Endothelial cell of umbilical vein (primary cell): ENCODE data around the gene B3GALT6. TPM values are rescaled to one million over a fixed set of nuclear protein-coding genes. Genes with fewer than 3 reads are reported as not detected.

ENCODE experiments used
- BruUV-seq: library from RNA; stranded (reverse); fragments of 400-500 nt; replicated peaks from 2 replicates; lab custom pipeline; 2021; lab: Mats Ljungman, UMichigan
- CTCF ChIA-PET: fragments of 300-600, 350-600 bp; sonication (Branson Sonifier 250); formaldehyde crosslinking; loops from one replicate; lab custom pipeline; 2021; ENCODE audit warnings: antibody characterized with exemption, inconsistent platforms; lab: Charles Lee
- POLR2A ChIA-PET: fragments of 300-600, 350-600 bp; sonication (Branson Sonifier 250); formaldehyde crosslinking; loops from one replicate; lab custom pipeline; 2021; ENCODE audit warnings: antibody characterized with exemption, inconsistent platforms; lab: Charles Lee
- DNase-seq: peaks from one replicate; pipeline ENCODE4 v3.0.0-alpha.2; 2011; ENCODE audit warnings: low read depth, low spot score
- FAIRE-seq: peaks from 2 replicates; lab custom pipeline; 2011; peaks lifted over from hg19 to GRCh38; lab: Jason Lieb, UNC
- H2AFZ ChIP-seq: 2 replicates; pipeline ENCODE4 v1.6.0; 2012; ENCODE audit warnings: low read depth, low read length, control low read depth, inconsistent platforms
- H3K27ac ChIP-seq: 2 replicates; pipeline ENCODE4 v1.5.1; 2011; ENCODE audit warnings: low read depth, mild to moderate bottlenecking, control low read depth, low read length, moderate library complexity; ENCODE audit not compliant: insufficient read depth
- H3K27me3 ChIP-seq, 2 experiments: 2 replicates each; pipeline versions ENCODE4 v1.6.0 to v1.6.1; 2011; ENCODE audit warnings: low read length in 2 of 2, mixed read lengths in 1 of 2; ENCODE audit not compliant: control insufficient read depth in 2 of 2, insufficient read depth in 2 of 2
- H3K36me3 ChIP-seq, 2 experiments: 2 replicates in 1 of 2; 3 replicates in 1 of 2; pipeline ENCODE4 v1.5.1; 2011; ENCODE audit warnings: low read length in 2 of 2, mild to moderate bottlenecking in 1 of 2, moderate library complexity in 1 of 2; ENCODE audit not compliant: control insufficient read depth in 2 of 2, insufficient read depth in 2 of 2; ENCODE audit errors: extremely low read depth in 1 of 2
- H3K4me1 ChIP-seq: 3 replicates; pipeline ENCODE4 v1.5.1; 2011; ENCODE audit warnings: mild to moderate bottlenecking, low read length; ENCODE audit not compliant: control insufficient read depth, insufficient read depth; ENCODE audit errors: extremely low read depth
- H3K4me2 ChIP-seq: 2 replicates; pipeline ENCODE4 v1.6.1; 2011; ENCODE audit warnings: low read length, control low read depth, mixed read lengths; ENCODE audit not compliant: insufficient read depth
- H3K4me3 ChIP-seq, 3 experiments: fragments of 200-600 bp in 1 of 3; sonication (generic), shearing (Covaris generic) in 1 of 3; replicated peaks in 1 of 3; 2 replicates each; pipeline ENCODE4 v1.5.1; 2011 to 2016; ENCODE audit warnings: control low read depth in 3 of 3, low read length in 3 of 3, mild to moderate bottlenecking in 2 of 3, inconsistent platforms in 1 of 3, low read depth in 1 of 3, moderate library complexity in 1 of 3; ENCODE audit not compliant: insufficient read depth in 1 of 3
- H3K79me2 ChIP-seq: 2 replicates; pipeline ENCODE4 v1.6.0; 2012; ENCODE audit warnings: low read length, inconsistent platforms; ENCODE audit not compliant: control insufficient read depth, insufficient read depth
- H3K9ac ChIP-seq: replicated peaks from 2 replicates; pipeline ENCODE3; 2011; ENCODE audit warnings: low read length, control low read depth; ENCODE audit not compliant: insufficient read depth; ENCODE audit errors: extremely low read depth
- H3K9me1 ChIP-seq: replicated peaks from 3 replicates; pipeline ENCODE4 v1.6.0; 2011; ENCODE audit warnings: mild to moderate bottlenecking, low read length; ENCODE audit not compliant: control insufficient read depth, insufficient read depth; ENCODE audit errors: extremely low read depth
- H3K9me3 ChIP-seq: replicated peaks from 2 replicates; pipeline ENCODE4 v1.5.1; 2012; ENCODE audit warnings: low read length, inconsistent platforms; ENCODE audit not compliant: control insufficient read depth, insufficient read depth
- H4K20me1 ChIP-seq: replicated peaks from 2 replicates; pipeline ENCODE3; 2011; ENCODE audit warnings: mild to moderate bottlenecking, low read length; ENCODE audit not compliant: control insufficient read depth, insufficient read depth; ENCODE audit errors: extremely low read depth
- EZH2 ChIP-seq: IDR thresholded peaks from 2 replicates; pipeline ENCODE4 v1.6.1; 2012; ENCODE audit warnings: borderline replicate concordance, low read depth, mild to moderate bottlenecking, moderate library complexity, low read length, inconsistent platforms; ENCODE audit not compliant: severe bottlenecking
- FOS ChIP-seq: IDR thresholded peaks from 2 replicates; pipeline ENCODE4 v1.6.1; 2011; ENCODE audit warnings: mild to moderate bottlenecking, low read length, moderate library complexity, borderline replicate concordance; ENCODE audit not compliant: insufficient read depth
- GATA2 ChIP-seq: IDR thresholded peaks from 2 replicates; pipeline ENCODE4 v1.7.0; 2011; ENCODE audit warnings: low read depth, mild to moderate bottlenecking, moderate library complexity, mixed read lengths, low read length; ENCODE audit not compliant: insufficient read length, insufficient read depth
- JUN ChIP-seq: IDR thresholded peaks from 2 replicates; pipeline ENCODE4 v1.6.1; 2011; ENCODE audit warnings: borderline replicate concordance, low read depth; ENCODE audit not compliant: insufficient read length, insufficient read depth
- POLR2A ChIP-seq: IDR thresholded peaks from 2 replicates; pipeline ENCODE4 v1.6.1; 2012; ENCODE audit warnings: low read depth, mild to moderate bottlenecking, control low read depth, low read length
- POLR2AphosphoS5 ChIP-seq: IDR thresholded peaks from 2 replicates; pipeline ENCODE4 v1.6.1; 2012; ENCODE audit warnings: low read depth, mild to moderate bottlenecking, control low read depth, low read length, moderate library complexity; ENCODE audit not compliant: insufficient read depth
- dilution Hi-C: fragments of 300-500 bp; cut with MboI; formaldehyde crosslinking; loops from one replicate; pipeline ENCODE4 v1.15.0; 2019; ENCODE audit warnings: low sequenced_read_pairs; ENCODE audit not compliant: extremely low pct_ligation_motif_present
- intact Hi-C: fragments of 100-400 bp; cut with micrococcal nuclease; formaldehyde crosslinking; loops from one replicate; pipeline ENCODE4 v1.10.0; 2022
- polyA plus RNA-seq, 4 experiments: library from polyadenylated mRNA; depleted of rRNA in 3 of 4; stranded (reverse) in 3 of 4; unstranded in 1 of 4; fragments of >200 nt; gene quantifications; 2 replicates each; pipeline versions ENCODE4 v1.2.1 to v1.2.3, GENCODE V29; 2011 to 2012; ENCODE audit warnings: missing spikeins in 1 of 4
- total RNA-seq: library from RNA; stranded (reverse); gene quantifications from 2 replicates; pipeline ENCODE4 v1.2.3, GENCODE V29; 2021
- TF ChIP-seq, protein P1 (sequence below): IDR thresholded peaks from 2 replicates; pipeline ENCODE4 v1.6.1; 2011; ENCODE audit not compliant: insufficient read depth, insufficient read length
- TF ChIP-seq, protein P2 (sequence below), 2 donors: IDR thresholded peaks; 1 replicate in 1 of 2; 2 replicates in 1 of 2; pipeline ENCODE4 v1.5.1; 2011; ENCODE audit warnings: low read length in 2 of 2, mild to moderate bottlenecking in 2 of 2, moderate library complexity in 2 of 2, control low read depth in 1 of 2, inconsistent platforms in 1 of 2, low read depth in 1 of 2; ENCODE audit not compliant: insufficient read depth in 1 of 2; ENCODE audit errors: extremely low read depth in 1 of 2

Gene B3GALT6
- total and polyA plus RNA-seq, 2 donors (not counting 3 experiments of a cell fraction or from before 2014, with no cell fraction given), result 24.6 to 34.1 TPM

DNA sequence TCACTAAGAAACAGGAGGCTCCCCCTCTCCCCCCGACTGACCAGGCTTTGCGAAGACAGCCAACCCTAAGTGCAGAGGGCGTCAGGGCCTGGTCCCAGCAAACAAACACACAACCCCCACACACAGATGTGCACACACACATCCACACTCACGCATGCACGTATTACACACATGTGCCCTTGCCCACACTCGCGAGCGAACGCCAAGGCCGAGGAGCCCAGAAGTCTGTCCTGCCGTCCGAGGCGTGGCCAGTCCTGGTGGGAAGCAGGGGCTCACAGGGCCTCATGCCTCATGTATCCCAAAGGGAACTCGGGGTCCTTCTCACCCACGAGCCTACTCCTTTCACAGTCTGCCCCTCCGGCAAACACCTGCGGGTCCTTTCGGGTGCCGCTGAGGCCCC lies 2.3 kb upstream of the B3GALT6 start:
- H3K9ac ChIP-seq, result no peak overlapping the region

More for the DNA sequence above, 2.3 kb upstream of the B3GALT6 start:
- Histone ChIP-seq H3K4me3 (no peak overlapping the region), H3K79me2 (peaks cover 77% of the 10 kb centered on the region), H3K27ac (no peak overlapping the region), H2AFZ (no peak overlapping the region), H3K27me3 (no peaks in the 10 kb centered on the region), H4K20me1 (no peaks in the 10 kb centered on the region), H3K36me3 (peaks cover 6 to 26% of the 10 kb centered on the region in 2 experiments), H3K4me1 (peaks cover 6% of the 10 kb centered on the region), H3K9me3 (no peaks in the 10 kb centered on the region), H3K4me2 (no peak overlapping the region), H3K9me1 (no peaks in the 10 kb centered on the region)
- DNase-seq (no peak), FAIRE-seq (no peak)
- dilution Hi-C loops, result no loop called here
- TF ChIP-seq POLR2A (no peak), POLR2AphosphoS5 (no peak), GATA2 (no peak), FOS (no peak), JUN (no peak), EZH2 (no peak)
- TF ChIP-seq, protein P1, sequence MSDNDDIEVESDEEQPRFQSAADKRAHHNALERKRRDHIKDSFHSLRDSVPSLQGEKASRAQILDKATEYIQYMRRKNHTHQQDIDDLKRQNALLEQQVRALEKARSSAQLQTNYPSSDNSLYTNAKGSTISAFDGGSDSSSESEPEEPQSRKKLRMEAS, result no peak
- TF ChIP-seq, protein P2, sequence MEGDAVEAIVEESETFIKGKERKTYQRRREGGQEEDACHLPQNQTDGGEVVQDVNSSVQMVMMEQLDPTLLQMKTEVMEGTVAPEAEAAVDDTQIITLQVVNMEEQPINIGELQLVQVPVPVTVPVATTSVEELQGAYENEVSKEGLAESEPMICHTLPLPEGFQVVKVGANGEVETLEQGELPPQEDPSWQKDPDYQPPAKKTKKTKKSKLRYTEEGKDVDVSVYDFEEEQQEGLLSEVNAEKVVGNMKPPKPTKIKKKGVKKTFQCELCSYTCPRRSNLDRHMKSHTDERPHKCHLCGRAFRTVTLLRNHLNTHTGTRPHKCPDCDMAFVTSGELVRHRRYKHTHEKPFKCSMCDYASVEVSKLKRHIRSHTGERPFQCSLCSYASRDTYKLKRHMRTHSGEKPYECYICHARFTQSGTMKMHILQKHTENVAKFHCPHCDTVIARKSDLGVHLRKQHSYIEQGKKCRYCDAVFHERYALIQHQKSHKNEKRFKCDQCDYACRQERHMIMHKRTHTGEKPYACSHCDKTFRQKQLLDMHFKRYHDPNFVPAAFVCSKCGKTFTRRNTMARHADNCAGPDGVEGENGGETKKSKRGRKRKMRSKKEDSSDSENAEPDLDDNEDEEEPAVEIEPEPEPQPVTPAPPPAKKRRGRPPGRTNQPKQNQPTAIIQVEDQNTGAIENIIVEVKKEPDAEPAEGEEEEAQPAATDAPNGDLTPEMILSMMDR (IDR thresholded peaks at IDR 0.05; ENCODE audit: extremely low read depth in 1 of 2, insufficient read depth in 1 of 2, low read depth in 1 of 2, low read length in 2 of 2), result no peak
- intact Hi-C loops, result loop anchor here (1.0 to 2.0 kb wide), 4 partner anchors 17 to 107 kb away; no protein-coding TSS in a partner anchor
- POLR2A ChIA-PET, result no interaction called here
- BruUV-seq, result no TSS peak
- CTCF ChIA-PET, result interaction anchor here (1.8 to 3.7 kb wide), 2 partner anchors 108 to 245 kb away, joined by 11 to 43 read pairs; no protein-coding TSS in a partner anchor
